Activated CD8-positive, alpha-beta T cell treated with anti-CD3 and anti-CD28 coated beads for 36 hours (primary cell): ENCODE measurements around the gene LRFN2. TPM values are rescaled to one million over a fixed set of nuclear protein-coding genes. Genes with fewer than 3 reads are reported as not detected.

Source experiments
- ATAC-seq: fragments of 200-7000 bp; cut with Tn5 transposase; one replicate; pipeline ENCODE4 v1.10.0; 2021; ENCODE audit warnings: mild to moderate bottlenecking, moderate library complexity
- CTCF ChIA-PET: fragments of 350-600 bp; sonication (Branson Sonifier 250); formaldehyde crosslinking; loops from one replicate; lab custom pipeline; 2021; ENCODE audit warnings: antibody characterized with exemption; lab: Charles Lee
- POLR2A ChIA-PET: fragments of 350-600 bp; sonication (Branson Sonifier 250); formaldehyde crosslinking; loops from one replicate; lab custom pipeline; 2021; ENCODE audit warnings: antibody characterized with exemption; lab: Charles Lee
- DNase-seq: peaks from one replicate; pipeline ENCODE4 v3.0.0-alpha.2; 2020
- H3K27ac Mint-ChIP-seq: one replicate; pipeline ENCODE4 v1.8.0; 2021; ENCODE audit warnings: mild to moderate bottlenecking, mixed read lengths
- H3K27me3 Mint-ChIP-seq: one replicate; pipeline ENCODE4 v1.8.0; 2021; ENCODE audit warnings: mixed read lengths
- H3K36me3 Mint-ChIP-seq: one replicate; pipeline ENCODE4 v1.8.0; 2021; ENCODE audit warnings: low read depth, mixed read lengths
- H3K4me1 Mint-ChIP-seq: one replicate; pipeline ENCODE4 v1.8.0; 2021; ENCODE audit warnings: low read depth, mixed read lengths
- H3K4me3 Mint-ChIP-seq: one replicate; pipeline ENCODE4 v1.8.0; 2021; ENCODE audit warnings: mild to moderate bottlenecking, moderate library complexity, mixed read lengths
- H3K9me3 Mint-ChIP-seq: one replicate; pipeline ENCODE4 v1.8.0; 2021; ENCODE audit warnings: mixed read lengths
- intact Hi-C: fragments of 100-400 bp; cut with micrococcal nuclease; formaldehyde crosslinking; loops from one replicate; pipeline ENCODE4 v1.10.0; 2022
- total RNA-seq, 2 experiments: library from RNA; stranded (reverse); gene quantifications; one replicate each; pipeline ENCODE4 v1.2.3, GENCODE V29; 2021
- TF ChIP-seq, protein P1 (sequence below): fragments of 200-600 bp; IDR thresholded peaks from one replicate; pipeline ENCODE4 v1.8.0; 2022; ENCODE audit warnings: antibody characterized with exemption, mild to moderate bottlenecking

The LRFN2 gene
- total RNA-seq, 2 experiments from 2014 or later: not detected

DNA sequence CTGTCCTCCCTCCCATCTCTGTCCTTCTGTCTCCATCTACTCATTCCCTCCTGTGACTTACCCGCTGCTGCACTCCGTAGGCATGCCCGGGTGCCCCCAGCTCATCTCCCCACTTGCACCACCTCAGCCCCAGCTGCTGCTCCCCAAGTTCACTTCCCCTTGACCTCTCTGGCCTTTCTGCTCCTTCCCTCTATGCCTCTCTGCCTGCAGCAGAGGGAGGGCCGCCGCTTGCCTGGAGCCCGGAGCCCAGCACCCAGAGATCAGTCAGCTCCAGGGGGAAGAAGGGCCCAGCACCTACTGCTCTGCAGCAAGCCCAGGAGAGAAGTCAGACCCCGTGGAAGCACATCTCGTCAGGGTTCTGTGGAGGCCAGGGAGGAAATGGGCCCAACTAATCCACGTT lies 97.4 kb downstream of the LRFN2 start:
- H3K4me3 Mint-ChIP-seq: no peak overlapping the region
- ChIA-PET CTCF (interaction anchor here (1.0 kb wide), 1 partner anchor 98 kb away, joined by 3 read pairs; no protein-coding TSS in a partner anchor), POLR2A (no interaction called here)
- intact Hi-C loops: no loop called here
- no peak for DNase-seq
- no peak for ATAC-seq
- peaks cover 1% of the 10 kb centered on the region for H3K27me3 Mint-ChIP-seq
- TF ChIP-seq, protein P1, sequence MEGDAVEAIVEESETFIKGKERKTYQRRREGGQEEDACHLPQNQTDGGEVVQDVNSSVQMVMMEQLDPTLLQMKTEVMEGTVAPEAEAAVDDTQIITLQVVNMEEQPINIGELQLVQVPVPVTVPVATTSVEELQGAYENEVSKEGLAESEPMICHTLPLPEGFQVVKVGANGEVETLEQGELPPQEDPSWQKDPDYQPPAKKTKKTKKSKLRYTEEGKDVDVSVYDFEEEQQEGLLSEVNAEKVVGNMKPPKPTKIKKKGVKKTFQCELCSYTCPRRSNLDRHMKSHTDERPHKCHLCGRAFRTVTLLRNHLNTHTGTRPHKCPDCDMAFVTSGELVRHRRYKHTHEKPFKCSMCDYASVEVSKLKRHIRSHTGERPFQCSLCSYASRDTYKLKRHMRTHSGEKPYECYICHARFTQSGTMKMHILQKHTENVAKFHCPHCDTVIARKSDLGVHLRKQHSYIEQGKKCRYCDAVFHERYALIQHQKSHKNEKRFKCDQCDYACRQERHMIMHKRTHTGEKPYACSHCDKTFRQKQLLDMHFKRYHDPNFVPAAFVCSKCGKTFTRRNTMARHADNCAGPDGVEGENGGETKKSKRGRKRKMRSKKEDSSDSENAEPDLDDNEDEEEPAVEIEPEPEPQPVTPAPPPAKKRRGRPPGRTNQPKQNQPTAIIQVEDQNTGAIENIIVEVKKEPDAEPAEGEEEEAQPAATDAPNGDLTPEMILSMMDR: no peak
- H3K9me3 Mint-ChIP-seq: no peaks in the 10 kb centered on the region
- H3K36me3 Mint-ChIP-seq: no peaks in the 10 kb centered on the region
- H3K4me1 Mint-ChIP-seq: no peaks in the 10 kb centered on the region
- H3K27ac Mint-ChIP-seq: no peak overlapping the region

DNA sequence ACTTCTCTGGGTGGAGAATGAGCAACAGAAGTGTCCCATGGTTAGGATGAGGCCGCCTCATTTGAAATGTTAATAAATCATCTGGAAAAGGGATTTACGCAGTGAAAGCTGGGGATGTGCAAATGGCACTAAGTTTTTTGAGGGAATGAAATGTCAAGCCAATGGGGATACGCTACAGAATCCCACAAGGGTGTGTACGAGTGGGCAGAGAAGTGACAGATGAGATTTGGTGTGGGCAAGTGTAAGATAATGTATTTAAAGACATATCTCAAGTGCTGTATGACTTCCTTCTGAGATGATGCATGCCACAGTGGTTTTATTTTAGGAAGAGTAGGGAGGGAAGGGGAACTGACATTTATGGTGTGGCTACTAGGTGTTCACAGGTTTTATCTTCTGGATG lies 100.6 kb downstream of the LRFN2 start:
- Mint-ChIP-seq H3K4me3 (no peak overlapping the region), H3K27ac (no peak overlapping the region), H3K4me1 (no peaks in the 10 kb centered on the region), H3K36me3 (no peaks in the 10 kb centered on the region), H3K9me3 (no peaks in the 10 kb centered on the region), H3K27me3 (no peaks in the 10 kb centered on the region)
- CTCF ChIA-PET: no interaction called here
- POLR2A ChIA-PET: no interaction called here
- intact Hi-C loops: no loop called here
- TF ChIP-seq, protein P1: no peak
- ATAC-seq (no peak), DNase-seq (no peak)

DNA sequence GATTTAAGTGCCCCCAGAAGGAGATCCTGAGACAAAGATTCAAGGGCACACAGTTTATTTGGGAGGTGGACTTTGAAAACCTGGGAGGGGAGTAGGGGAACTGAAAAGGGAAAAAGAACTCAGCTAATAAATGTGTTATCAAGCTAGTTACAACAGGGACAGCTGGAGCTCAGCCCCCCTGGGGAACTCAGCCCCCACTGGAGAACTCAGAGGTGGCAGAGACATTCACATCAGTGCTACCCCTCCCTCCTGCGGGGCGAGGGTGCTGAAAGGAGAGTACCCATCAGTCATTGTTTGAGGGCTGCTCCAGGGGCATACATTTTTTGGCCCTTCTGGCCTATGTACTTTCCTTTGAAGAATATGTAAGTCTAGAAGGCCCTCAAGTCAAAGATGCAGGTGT lies 101.4 kb downstream of the LRFN2 start:
- Mint-ChIP-seq H3K4me3 (no peak overlapping the region), H3K9me3 (no peaks in the 10 kb centered on the region), H3K27me3 (no peaks in the 10 kb centered on the region), H3K4me1 (no peaks in the 10 kb centered on the region), H3K36me3 (no peaks in the 10 kb centered on the region), H3K27ac (no peak overlapping the region)
- TF ChIP-seq, protein P1: no peak
- ChIA-PET POLR2A (no interaction called here), CTCF (no interaction called here)
- DNase-seq (no peak), ATAC-seq (no peak)
- intact Hi-C loops: no loop called here

DNA sequence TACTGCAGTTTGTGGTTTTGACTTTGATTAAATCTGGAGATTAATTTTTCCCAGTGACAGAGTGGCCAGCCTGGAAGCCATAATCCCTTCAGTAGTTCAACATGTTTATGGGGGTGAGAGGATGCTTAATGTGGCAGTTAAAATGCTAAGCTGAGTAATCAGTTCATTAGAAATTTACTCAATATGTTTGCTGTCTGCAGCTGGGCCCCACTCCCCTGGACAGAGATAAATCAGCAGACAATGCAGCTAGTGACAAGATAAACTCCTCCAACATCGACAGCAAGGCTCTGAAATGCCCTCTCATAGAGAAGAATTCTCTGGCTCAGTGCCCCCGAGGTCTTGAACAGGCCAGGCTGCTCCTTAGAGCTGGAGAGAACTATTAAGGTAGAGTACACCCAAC lies 101.9 kb downstream of the LRFN2 start:
- CTCF ChIA-PET: no interaction called here
- POLR2A ChIA-PET: no interaction called here
- Mint-ChIP-seq H3K9me3 (no peaks in the 10 kb centered on the region), H3K4me3 (no peak overlapping the region), H3K27me3 (no peaks in the 10 kb centered on the region), H3K27ac (no peak overlapping the region), H3K36me3 (no peaks in the 10 kb centered on the region), H3K4me1 (no peaks in the 10 kb centered on the region)
- intact Hi-C loops: no loop called here
- ATAC-seq (no peak), DNase-seq (no peak)
- TF ChIP-seq, protein P1: no peak

DNA sequence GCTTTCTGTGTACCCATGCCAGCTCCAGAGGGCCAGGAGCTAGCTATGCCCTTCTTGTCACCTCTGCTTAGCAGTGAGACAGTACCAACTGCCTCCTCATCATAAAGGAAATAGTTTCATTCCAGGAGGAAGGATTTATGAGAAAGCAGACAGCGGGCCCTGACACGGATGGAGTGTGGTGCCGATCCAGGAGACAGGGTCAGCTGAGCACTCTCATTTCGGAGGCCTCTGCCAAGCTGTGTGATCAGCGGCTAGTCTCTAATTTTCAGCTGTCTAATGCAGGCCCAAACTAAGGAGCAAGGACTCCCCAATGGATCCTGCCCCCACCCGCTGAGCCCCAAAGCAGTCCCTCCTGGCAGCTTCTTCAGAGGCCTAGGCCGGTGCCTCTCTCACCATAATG lies 103.1 kb downstream of the LRFN2 start:
- Mint-ChIP-seq H3K4me3 (no peak overlapping the region), H3K9me3 (no peaks in the 10 kb centered on the region), H3K27ac (no peak overlapping the region), H3K36me3 (no peaks in the 10 kb centered on the region), H3K4me1 (no peaks in the 10 kb centered on the region), H3K27me3 (no peaks in the 10 kb centered on the region)
- ChIA-PET CTCF (no interaction called here), POLR2A (no interaction called here)
- intact Hi-C loops: no loop called here
- no peak for ATAC-seq
- DNase-seq: no peak
- TF ChIP-seq, protein P1: no peak
